ENCODE data around the gene TTLL11.

Gene TTLL11

DNA sequence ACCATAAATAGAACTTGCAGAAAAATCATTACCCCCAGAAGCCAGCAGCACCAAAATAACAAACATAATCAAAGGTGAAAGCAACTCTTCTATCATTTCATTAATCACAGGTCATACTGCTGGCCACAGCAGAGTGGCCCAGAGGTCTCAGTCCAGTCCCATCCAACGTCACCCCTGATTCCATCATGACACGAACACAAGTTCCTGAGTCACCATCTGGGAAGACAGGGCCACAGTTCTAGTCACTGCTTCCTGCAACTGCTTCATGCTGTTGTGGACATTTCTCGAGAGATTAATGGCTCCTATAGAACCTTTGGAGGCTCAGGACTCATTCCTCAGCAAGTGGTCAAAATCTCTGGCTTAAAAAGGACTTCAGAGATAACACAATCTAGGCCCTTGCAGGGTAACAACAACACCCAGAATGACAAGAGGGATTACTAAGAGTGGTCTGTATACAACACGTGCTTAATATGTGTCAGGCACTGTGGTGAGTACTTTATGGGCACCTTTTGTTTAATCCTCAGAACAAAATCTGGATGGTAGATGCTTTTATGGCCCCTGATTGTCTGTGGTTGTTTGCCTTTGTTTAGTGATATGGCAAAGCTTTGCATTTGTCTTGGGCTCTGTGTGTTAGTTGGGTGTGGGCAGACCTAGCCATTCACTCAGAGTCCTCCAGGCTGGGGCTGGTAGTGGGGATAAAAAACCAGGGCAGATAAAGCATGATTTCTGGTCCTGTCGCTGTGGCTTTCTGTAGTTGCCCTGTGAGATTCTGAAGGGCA, 257.3 kb downstream of the TTLL11 start:
- DNase-seq (ENCODE audit: low read depth in 2 of 2): no peak

DNA sequence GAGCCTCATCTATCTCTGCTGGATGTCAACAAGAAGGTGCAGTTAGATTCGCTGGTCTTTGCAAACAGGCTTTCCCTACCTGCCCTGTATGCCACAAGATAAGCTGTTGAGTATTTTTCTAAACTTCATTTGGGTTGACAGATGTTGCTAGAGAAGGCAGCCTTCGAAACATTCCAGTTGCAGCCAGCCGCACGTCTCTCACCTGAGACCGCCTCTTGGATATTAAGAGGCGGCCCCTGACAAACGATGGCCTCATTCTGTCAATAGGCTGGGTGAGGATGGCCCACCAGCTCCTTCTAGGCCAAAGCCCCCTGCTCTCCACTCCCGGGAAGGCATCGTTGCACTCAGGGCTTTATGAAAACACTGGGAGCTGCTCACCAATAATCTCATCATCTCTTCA, 260.0 kb downstream of the TTLL11 start:
- DNase-seq (ENCODE audit: low read depth in 2 of 2): no peak

DNA sequence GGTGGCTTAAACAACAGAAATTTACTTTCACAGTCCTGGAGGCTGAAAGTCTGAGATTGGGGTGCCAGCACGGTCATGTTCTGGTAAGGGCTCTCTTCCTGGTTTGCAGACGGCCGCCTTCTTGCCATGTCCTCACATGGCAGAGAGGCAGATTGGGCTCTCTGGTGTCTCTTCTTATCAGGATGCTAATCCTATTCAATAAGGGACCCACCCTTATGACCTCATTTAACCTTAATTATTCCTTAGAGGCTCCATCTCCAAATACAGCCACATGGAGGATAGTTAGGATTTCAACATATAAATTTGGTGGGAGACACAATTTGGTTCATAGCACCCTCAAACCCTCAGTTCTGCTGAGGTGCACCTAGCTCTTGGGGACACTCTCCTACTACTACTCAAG, 261.2 kb downstream of the TTLL11 start:
- no peak for DNase-seq (ENCODE audit: low read depth in 2 of 2)

DNA sequence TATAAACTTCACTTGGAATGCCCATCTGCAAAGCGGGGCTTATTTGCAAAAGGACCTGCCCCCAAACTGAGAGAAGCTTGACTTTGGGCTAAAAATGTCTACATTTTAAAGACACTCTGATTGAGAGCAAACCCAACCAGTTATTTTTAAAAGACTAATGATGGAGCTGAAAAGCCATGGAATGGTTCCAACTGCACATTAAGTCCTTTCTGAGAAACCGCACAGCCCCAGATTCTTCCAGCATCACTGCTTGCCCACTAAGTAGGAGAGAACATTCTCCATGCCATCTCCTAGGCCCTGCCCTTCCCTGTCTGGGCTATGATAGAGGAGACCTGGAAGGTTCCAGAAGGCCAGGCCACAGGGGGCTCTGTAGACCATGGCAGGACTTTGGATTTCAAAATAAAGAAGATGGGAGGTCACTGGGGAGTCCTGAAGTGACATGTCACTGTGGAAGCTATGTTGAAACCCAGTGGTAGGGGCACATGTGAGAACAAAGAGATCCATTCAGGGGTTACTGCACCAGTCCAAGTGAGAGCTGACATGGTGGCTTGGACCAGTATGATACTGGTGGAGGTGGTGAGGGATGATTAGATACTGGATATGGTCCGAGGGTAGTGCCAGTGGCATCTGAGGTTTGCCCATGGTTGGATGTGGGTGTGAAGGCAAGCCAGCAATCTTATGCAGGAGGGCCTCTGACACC, 262.5 kb downstream of the TTLL11 start:
- DNase-seq (ENCODE audit: low read depth in 2 of 2): no peak

DNA sequence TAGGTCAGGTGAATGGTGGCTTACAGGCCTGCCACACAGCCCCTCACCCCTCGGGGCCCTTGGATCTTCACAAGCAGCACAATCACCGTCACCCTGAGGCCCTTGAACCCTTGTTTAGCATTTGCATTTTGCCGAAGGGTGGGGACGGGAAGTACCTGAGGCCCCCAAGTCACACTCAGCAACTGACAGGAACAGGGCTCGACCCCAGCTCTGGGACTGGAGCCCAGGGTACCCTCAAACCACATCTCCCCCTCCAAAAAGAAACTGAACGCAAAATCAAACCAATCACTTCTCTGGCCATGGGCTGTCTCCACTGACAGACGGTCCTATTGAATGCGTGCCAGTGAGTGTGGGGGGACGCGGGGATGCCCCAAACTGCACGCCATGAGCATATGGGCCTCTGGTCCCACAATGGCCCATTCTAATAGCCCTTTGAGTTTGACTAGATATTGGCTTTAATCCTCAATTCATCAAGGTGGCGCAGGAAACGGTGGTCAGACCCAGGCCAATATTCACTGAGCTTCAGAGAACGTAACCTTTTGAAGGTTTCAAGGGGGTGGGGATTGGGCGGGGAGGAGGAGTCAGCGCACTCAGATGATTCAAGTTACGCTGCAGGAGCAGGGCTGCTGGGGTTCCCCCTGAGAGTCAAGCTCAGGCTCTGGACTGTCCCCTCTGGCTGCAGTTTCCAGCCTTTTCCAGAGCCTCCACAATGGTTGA, 265.7 kb downstream of the TTLL11 start:
- no peak for DNase-seq (ENCODE audit: low read depth in 2 of 2)

DNA sequence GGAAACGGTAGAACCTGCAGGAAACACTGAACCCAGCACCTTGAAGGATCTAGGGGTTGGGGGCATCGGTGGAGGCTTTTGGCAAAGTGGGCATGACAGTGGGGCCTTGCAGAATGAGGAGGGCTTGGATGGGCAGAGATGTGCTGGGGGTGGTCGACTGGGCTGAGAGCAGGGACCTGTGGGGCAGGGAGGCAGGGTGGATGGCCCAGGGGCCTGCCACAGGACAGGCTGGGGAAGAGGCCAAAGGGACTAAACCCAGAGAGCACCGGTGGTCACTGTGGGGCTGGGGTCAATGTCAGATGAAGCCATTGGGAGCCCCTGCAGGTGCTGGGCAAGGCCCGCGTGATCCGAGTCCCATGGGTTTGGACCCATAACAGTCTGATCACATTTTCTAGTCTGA, 266.4 kb downstream of the TTLL11 start:
- no peak for DNase-seq (ENCODE audit: low read depth in 2 of 2)

DNA sequence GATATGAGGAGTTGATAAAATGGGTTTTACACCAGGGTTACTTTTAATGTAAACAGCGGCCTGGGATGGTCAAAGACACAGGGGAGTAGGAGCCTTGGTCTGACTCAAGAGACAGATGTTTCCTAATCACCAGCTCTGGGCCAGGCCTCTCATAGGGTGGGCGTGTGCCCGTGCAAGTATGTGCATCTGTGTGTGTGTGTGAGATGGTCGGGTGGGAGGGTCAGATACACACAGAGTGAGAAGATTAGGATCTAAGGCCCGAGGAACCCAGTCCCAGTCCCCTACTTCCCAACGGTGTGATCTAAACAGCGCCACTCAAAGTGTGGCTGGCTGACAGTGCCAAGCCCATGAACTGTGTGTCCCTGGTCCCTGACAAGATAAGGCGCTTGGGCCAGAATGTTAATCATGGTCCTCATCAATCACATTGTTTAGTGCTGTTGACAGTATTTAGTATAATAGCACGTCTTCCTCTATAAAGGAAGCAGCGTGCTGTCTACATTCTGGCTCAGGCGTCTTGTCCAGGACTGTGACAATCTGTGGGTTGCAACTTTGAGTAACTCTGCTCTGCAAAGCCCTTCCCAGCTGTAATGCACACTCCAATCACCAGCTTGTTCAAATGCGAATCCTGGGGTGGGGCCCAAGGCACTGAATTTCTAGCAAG, 267.9 kb downstream of the TTLL11 start:
- no peak for DNase-seq (ENCODE audit: low read depth in 2 of 2)

DNA sequence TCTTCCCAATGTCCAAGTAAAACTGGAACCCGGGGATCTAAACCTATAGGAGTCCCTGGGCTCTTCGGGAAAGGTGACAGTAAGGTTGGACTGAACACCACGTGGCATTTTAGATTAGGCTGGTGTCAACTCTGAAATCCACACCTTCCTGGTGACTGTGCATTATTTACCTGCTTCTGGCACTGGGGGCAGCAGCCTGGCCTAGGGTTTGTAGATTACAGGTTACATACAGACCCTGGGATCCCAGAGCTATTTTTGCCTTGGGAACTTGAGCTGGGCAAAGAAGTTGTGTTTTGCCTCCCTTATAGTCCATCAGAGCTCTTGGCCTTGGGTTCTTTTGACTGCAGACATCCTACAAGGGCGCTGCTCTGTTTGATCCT, 268.5 kb downstream of the TTLL11 start:
- no peak for DNase-seq (ENCODE audit: low read depth in 2 of 2)

DNA sequence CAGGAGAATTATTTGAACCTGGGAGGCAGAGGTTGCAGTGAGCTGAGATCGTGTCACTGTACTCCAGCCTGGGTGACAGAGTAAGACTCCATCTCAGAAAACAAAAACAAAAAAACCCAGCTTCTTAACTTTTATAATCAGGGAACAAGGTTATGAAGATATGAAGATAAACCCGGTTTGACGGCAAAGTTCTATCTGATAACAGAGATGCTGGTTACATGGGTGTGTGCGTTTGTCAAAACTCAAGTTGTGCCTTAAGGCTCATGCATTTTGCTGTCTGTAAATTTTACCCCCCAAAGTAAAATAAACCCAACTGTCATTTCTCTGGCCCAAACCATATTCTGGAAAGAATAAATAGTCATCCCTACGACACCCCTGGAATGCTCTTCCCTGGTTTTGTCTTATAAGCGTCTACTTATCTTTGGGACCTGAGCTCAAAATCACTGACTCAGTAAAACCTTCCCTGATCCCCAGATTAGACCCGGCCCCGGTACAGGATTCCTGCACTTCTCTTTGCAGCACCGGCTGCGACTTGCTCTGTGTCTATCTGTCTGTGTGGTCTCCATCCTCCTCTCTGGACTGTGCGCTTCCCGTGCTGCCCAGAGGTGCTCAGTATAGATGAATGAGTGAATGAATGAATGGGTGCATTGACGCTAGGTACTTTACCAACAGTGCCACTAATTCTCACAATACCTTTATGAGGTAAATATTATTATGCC, 269.5 kb downstream of the TTLL11 start:
- DNase-seq (ENCODE audit: low read depth in 2 of 2): no peak

DNA sequence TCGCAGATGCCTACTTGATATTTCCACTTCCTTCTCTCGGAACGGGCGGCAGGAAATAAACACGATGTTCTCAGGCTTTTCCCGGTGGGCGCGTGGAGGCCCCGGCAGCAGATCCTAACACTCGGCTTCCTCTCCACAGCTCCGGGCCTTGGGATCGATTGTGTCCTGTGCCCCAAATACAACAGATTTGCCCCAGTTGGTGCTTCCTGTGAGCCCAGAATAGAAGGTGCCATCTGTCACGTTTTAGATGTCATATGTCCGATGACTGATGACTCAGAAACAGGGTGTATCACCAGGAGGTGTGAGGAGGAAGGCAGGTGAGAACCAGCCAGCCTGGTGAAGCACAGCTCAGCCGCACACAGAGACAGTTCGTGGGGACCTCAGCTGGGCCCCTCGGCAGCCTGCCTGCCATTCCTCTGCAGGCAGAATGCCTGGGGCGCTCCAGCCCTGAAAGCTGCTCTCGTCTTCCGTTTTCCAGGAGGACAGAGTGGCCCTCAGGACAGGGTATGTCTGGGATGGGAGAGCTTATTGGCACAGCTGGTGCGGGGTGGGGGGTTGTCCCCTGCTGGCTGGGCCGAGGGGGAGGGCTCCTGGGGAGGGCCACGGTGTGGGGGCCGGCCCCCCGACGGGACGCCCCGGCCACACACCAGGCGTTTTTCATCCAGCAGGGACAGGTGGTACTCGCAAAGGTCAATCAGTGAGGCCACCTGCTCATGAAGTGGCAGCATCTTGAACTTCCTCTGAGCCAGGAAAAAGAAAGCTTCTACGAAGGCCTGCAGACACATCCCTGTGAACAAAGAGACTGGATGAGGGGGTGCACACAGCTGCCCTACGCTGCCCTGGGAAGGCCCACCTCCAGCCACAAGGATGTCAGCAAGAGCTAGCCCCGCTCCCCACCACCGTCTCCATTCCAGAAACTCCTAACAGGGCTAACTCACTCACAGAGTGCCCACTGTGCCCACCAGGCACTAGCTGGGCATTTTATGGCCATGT, 270.7 kb downstream of the TTLL11 start:
- DNase-seq (ENCODE audit: low read depth in 2 of 2): no peak

DNA sequence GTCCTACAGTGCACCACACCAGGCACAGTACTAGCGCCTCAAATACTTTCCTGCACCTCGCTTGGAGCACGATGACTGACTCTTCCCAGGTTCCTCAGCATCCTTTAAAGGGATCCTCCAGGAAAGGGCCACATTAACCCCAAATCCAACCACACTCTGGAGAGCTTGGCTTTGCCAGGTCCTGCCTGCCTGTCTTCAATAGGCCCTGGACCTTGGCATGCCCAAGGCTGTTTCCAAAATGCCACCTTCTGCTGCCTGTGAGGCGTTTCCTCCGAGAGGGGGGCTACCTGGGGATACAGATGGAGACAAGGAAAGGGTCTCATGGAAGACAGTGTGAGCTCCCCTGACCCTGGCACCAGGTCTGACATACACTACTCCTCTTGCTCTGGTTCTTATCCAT, 271.8 kb downstream of the TTLL11 start:
- DNase-seq (ENCODE audit: low read depth in 2 of 2): no peak

DNA sequence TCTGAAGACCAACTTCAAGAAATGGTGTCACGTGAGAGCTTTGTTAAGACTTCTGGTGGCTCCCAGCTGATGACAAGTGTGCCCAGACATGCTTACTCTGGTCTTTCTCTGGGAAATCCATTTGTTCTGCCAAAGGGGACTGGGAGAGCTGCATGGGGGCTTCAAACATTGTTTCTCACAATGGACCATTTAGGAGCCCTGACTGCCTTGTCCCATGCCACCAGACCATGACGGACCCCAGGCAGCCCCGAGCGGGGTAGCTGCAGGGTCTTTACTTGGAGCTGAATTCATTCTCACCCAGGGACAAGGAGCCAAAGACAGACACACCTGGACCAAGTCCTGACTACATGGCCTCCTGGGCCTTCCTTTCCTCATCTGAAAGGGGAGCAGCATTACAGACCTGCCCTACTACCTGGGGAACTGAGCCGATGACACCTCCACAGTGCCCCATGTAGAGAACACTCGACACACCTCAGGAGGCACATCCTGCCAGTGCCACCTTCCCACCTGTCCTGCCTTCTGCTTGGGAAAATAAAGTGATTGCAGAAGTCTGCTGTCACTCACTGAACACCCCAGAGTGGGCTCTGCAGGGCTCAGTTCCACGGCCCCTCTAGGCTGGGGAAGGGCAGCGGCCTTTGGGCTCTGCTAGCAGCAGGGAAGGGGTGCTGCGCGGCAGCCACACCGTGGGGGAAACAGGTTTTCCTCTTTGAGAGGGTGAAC, 272.7 kb downstream of the TTLL11 start:
- no peak for DNase-seq (ENCODE audit: low read depth in 2 of 2)

DNA sequence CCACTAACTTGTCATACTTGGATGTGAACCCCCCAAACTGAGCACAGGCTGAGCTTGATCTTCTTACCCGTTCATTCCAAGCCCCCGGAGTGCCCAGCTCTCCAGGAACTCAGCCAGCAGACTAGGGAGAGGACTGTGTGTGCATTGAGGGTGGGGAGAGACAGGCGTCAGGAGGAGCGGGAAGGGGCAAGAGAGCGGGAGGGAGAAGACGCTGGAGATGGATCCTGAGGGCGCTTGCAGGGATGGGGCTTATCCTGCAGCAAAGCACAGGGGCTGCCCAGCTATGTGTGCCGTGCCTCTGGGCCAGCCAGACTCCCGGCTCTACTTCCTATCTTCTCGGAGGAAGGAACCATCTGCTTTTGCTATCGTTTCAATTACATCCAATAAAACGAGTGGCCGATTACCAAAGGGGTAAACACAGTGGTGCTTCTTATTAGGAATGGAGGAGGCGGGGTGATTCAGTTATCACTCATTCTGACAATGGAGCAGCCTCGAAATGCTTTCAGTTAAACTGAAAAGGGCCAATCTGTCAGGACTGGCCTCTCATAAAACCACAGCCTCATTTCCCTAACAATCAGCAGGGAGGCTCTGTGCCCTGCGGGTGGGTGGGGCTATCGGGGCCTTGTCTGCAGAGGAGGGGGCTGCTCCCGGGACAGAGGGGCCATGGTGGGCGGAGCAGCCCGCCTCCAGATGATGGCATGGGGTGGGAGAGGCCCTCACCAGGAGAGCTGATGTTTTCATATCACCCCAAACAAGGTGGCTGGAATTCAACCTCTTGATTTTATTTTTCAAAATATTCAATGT, 273.5 kb downstream of the TTLL11 start:
- no peak for DNase-seq (ENCODE audit: low read depth in 2 of 2)

DNA sequence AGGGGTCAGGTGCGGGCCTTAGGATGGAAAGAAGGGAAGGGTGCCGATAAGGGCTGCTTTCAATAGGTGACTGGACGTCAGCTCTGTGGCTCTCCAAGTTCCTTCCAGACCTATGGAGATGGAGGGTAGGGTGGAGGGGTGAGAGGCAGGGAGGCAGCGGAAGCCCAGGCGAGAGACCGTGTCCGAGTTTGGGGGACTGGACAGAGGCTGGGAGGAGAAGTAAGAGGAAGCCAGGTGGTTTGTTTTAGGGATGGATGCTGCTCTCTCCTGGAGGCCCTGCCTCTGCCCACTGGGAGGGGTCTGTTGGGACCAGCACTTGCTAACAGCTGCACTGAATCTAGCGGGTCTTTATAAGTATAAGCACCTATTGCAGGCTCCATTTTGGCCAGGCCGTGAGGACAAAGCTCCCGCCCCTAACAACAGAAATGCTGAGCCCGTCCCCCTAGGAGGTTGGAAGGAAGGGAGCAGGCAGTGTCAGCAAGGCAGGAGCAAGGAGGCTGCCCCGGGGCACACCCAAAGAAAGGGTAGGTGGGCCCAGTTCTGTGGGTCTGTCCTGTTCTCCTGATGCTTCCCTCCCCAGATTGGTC, 274.2 kb downstream of the TTLL11 start:
- no peak for DNase-seq (ENCODE audit: low read depth in 2 of 2)

DNA sequence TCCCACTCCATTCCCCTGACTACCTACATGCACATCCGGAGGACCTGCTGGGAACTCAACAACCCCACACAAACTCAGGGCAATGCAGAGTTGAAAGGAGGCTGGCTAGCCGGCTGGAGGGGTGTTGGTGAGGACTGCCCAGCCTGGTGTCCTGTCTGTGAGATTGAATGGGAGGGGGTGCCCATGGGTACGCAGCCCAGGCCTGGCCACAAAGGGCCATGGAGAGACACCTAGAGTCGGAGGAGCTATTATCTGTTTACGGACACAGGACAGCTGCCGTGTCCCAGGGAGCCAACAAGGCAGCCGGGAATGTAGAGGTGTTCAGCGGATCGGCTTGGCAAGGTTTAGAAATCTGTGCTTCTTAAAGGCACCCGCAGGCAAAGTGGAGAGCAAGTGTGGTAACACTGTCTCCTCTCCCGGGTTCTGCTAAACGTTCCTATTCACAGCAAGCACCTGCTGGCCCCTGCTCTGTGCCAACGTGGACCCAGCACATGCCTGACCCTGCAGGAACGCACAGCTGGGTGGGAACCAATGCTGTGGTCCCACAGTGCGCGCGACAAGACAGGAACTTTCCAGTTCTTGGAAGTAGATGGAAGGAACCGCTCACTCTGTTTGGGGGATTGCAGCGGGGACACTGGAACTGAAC, 275.0 kb downstream of the TTLL11 start:
- DNase-seq (ENCODE audit: low read depth in 2 of 2): no peak

DNA sequence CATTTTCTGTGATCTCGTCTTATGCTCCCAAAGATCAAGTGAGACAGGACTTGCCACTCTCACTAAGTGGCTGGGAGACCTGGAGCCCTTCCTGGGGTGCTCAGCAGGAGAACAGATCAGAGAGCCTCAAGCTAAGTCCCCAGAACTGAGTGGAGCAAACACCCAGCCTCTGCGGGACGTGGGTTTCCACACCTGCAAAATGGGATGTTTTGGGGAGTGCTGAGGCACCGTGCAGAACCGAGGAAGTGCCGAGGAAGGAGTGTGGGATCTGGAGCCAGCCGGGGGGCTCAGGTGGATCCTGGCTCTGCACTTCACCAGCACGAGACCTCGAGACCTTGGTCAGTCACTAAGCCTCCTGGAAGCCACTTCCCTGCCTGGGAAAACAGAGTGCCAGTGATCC, 275.6 kb downstream of the TTLL11 start:
- no peak for DNase-seq (ENCODE audit: low read depth in 2 of 2)

DNA sequence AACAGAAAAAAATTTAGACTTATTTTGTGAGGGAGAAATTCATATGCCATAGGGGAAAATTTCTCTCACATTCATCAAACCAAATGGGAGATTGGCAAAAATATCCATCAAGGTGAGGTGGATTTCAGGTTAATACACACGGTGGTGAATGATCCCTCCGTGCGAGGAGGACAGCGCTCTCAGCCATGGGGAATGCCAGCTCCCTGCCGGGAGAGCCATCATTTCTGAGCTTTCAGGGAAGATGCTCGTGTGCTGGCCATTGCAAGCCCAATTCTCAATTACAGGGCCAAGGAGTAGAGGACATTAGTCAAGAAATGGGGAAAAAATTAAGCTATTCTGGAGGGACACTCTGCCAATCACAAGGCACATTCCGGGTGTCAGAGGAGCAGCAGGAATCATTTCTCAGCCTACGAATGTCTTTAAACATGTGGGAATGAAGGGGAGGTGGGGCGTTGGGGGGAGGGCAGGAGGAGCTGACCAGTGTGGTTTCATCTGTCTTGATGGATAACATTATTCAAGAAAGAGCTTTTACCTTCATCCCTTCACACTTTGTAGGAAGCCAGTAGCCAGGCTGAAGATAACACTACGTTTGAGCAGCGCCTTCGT, 276.2 kb downstream of the TTLL11 start:
- no peak for DNase-seq (ENCODE audit: low read depth in 2 of 2)

DNA sequence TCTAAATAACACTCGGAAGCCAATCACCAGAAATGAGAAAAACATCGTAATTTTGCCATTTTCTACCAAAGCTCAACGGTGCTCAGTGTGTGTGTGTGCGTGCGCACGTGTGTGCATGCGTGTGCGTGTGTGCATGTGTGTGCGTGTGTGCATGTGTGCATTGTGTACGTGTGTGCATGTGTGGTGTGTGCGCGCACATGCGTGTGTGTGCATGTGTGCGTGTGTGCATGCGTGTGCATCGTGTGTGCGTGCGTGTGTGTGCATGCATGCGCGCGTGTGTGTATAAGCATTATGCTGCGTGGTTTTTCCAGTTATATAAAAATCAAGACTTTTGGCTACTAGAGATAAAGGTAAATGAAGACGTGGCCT, 276.7 kb downstream of the TTLL11 start:
- DNase-seq (ENCODE audit: low read depth in 2 of 2): no peak

Measured in stimulated activated CD8-positive, alpha-beta memory T cell treated with anti-CD3 and anti-CD28 coated beads, Interleukin-15, amount 100 ng/mL, for 48 hours (primary cell).